Calu3 (cell line): ENCODE measurements around the gene CRY1. TPM values are rescaled to one million over a fixed set of nuclear protein-coding genes. Genes with fewer than 3 reads are reported as not detected.
A peak's percentile ranks its signal among the peaks of the same experiment; 100 is the strongest.

Experiments used
- BruUV-seq: library from RNA; stranded (reverse); fragments of 400-500 nt; replicated peaks from 2 replicates; lab custom pipeline; 2021; lab: Mats Ljungman, UMichigan
- CTCF ChIA-PET: fragments of 300-600 bp; sonication (Branson Sonifier 250); formaldehyde crosslinking; loops from one replicate; lab custom pipeline; 2022; ENCODE audit warnings: antibody characterized with exemption; lab: Charles Lee
- DNase-seq: peaks from one replicate; pipeline ENCODE4 v3.0.0; 2022
- H3K27ac Mint-ChIP-seq: one replicate; pipeline ENCODE4 v1.8.0; 2022; ENCODE audit warnings: mixed read lengths; ENCODE audit not compliant: unreplicated experiment
- H3K27me3 Mint-ChIP-seq: one replicate; pipeline ENCODE4 v1.8.0; 2022; ENCODE audit warnings: mixed read lengths; ENCODE audit not compliant: unreplicated experiment
- H3K36me3 Mint-ChIP-seq: one replicate; pipeline ENCODE4 v1.8.0; 2022; ENCODE audit warnings: mild to moderate bottlenecking, moderate library complexity, mixed read lengths; ENCODE audit not compliant: insufficient read depth, unreplicated experiment
- H3K4me1 Mint-ChIP-seq: one replicate; pipeline ENCODE4 v1.8.0; 2022; ENCODE audit warnings: mild to moderate bottlenecking, low read depth, mixed read lengths; ENCODE audit not compliant: unreplicated experiment
- H3K4me3 Mint-ChIP-seq: one replicate; pipeline ENCODE4 v1.8.0; 2022; ENCODE audit warnings: mild to moderate bottlenecking, low read depth, moderate library complexity, mixed read lengths; ENCODE audit not compliant: unreplicated experiment
- H3K9me3 Mint-ChIP-seq: one replicate; pipeline ENCODE4 v1.8.0; 2022; ENCODE audit warnings: low read depth, mixed read lengths; ENCODE audit not compliant: unreplicated experiment
- CTCF ChIP-seq: fragments of 200-600 bp; IDR thresholded peaks from one replicate; pipeline ENCODE4 v1.8.0; 2022; ENCODE audit warnings: antibody characterized with exemption; ENCODE audit not compliant: unreplicated experiment
- intact Hi-C: fragments of 100-400 bp; cut with micrococcal nuclease; formaldehyde crosslinking; loops from one replicate; pipeline ENCODE4 v1.10.0; 2022; ENCODE audit not compliant: unreplicated experiment
- total RNA-seq: library from RNA; stranded (reverse); gene quantifications from 2 replicates; pipeline ENCODE4 v1.2.3, GENCODE V29; 2022

Gene CRY1
- total RNA-seq, 1 experiment from 2014 or later = 19.7 TPM

DNA sequence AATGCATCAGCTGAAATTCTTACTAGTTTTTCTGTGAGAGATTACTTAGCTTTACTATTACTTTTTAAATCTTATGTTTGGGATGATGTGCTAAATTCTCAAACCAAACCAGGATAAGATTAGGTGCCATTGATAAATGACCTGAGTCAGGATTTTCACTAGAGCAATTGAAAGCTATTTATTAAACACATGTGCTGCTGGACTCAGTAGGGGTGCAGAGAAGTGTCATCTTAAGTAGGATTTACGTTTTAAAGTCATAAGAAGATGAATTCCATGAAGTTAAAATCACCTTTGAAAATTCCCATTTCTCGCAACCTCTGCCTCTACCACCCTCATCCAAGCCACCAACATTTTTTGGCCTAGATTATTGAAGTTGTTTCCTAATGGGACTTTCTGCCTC lies 128.8 kb downstream of the CRY1 start:
- no peaks in the 10 kb centered on the region for H3K27me3 Mint-ChIP-seq
- intact Hi-C loops = no loop called here
- no peaks in the 10 kb centered on the region for H3K9me3 Mint-ChIP-seq
- BruUV-seq = no TSS peak
- no peak overlapping the region for H3K4me3 Mint-ChIP-seq
- DNase-seq = no peak
- no peak overlapping the region for H3K27ac Mint-ChIP-seq
- CTCF ChIA-PET = no interaction called here
- H3K36me3 Mint-ChIP-seq = peaks cover 23% of the 10 kb centered on the region
- no peak for TF ChIP-seq CTCF
- H3K4me1 Mint-ChIP-seq = peaks cover 19% of the 10 kb centered on the region

- CTCF ChIA-PET = interaction anchor here (0.6 kb wide), 1 partner anchor 52 kb away, joined by 3 read pairs; no protein-coding TSS in a partner anchor
- Mint-ChIP-seq H3K27me3 (no peaks in the 10 kb centered on the region), H3K4me3 (no peak overlapping the region), H3K36me3 (peaks cover 23% of the 10 kb centered on the region), H3K27ac (no peak overlapping the region), H3K4me1 (peaks cover 19% of the 10 kb centered on the region), H3K9me3 (no peaks in the 10 kb centered on the region)
- TF ChIP-seq CTCF = no peak
- DNase-seq = no peak
- no TSS peak for BruUV-seq
- intact Hi-C loops = no loop called here
Measured at GRCh38 chr12:106962286-106962685, 131.1 kb downstream of the CRY1 start.

DNA sequence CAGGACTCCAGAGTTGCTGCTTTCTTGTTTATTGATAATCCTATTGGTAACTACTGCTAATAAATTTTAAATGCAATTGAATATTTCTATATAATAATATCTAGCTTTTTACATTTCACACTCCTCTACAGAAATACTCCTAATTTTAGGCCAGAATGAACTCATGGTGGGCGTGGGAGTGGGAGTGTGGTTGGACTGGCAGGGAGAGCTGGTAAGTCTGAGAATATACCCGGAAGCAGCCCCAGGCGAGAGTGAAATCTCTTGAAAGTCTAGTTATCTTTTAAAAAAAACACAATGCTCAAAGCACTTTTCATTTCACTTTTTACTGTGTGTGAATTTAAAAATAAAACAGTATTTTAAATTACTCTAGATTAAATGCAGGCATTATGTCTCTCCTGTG lies 132.9 kb downstream of the CRY1 start:
- Mint-ChIP-seq H3K27ac (no peak overlapping the region), H3K36me3 (peaks cover 36% of the 10 kb centered on the region), H3K4me1 (peaks cover 19% of the 10 kb centered on the region), H3K27me3 (no peaks in the 10 kb centered on the region), H3K9me3 (no peaks in the 10 kb centered on the region), H3K4me3 (no peak overlapping the region)
- intact Hi-C loops = no loop called here
- BruUV-seq = no TSS peak
- DNase-seq = no peak
- CTCF ChIA-PET = no interaction called here
- no peak for TF ChIP-seq CTCF

- Mint-ChIP-seq H3K9me3 (no peaks in the 10 kb centered on the region), H3K27ac (peak overlapping the region; percentile 57), H3K27me3 (no peaks in the 10 kb centered on the region), H3K4me1 (peaks cover 18% of the 10 kb centered on the region), H3K36me3 (peaks cover 36% of the 10 kb centered on the region), H3K4me3 (peak overlapping the region; percentile 77)
- CTCF ChIA-PET = no interaction called here
- BruUV-seq = TSS peak; percentile 39
- intact Hi-C loops = loop anchor here (2.0 kb wide), 1 partner anchor 15 kb away; no protein-coding TSS in a partner anchor
- DNase-seq = no peak
- TF ChIP-seq CTCF = no peak
Measured at GRCh38 chr12:106957583-106957982, 135.8 kb downstream of the CRY1 start.
